Measurements from ENCODE around the gene REPS1. TPM values are rescaled to one million over a fixed set of nuclear protein-coding genes. Genes with fewer than 3 reads are reported as not detected.
"Not testable (repeated sequence)": the region's sequence is repeated elsewhere in the genome, so short reads cannot be mapped to it uniquely, and the experiment has no call there.

The REPS1 gene
- total RNA-seq, 1 donor from 2014 or later, result 32.2 TPM

DNA sequence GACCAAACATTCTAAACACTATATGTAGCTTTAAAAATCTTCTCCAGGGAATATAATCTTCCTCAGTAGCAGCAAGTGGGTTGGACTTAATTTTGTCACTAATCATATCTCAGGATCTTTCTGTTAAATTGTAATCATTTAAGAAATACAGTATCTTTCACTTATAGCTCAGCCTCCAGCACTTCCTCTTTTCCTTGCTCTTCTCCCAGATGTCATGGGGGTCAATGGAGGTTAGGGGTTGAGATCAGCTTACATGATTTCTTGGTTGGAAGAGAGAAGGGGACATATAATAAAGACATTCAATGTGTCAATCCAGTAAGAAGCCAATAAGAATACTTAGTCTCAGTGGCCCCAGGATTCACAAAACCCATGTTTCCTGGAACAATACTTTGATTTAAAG, 15.7 kb upstream of the REPS1 start:
- no peak for DNase-seq (ENCODE audit: extremely low spot score, unreplicated experiment)
- TF ChIP-seq, protein P1, sequence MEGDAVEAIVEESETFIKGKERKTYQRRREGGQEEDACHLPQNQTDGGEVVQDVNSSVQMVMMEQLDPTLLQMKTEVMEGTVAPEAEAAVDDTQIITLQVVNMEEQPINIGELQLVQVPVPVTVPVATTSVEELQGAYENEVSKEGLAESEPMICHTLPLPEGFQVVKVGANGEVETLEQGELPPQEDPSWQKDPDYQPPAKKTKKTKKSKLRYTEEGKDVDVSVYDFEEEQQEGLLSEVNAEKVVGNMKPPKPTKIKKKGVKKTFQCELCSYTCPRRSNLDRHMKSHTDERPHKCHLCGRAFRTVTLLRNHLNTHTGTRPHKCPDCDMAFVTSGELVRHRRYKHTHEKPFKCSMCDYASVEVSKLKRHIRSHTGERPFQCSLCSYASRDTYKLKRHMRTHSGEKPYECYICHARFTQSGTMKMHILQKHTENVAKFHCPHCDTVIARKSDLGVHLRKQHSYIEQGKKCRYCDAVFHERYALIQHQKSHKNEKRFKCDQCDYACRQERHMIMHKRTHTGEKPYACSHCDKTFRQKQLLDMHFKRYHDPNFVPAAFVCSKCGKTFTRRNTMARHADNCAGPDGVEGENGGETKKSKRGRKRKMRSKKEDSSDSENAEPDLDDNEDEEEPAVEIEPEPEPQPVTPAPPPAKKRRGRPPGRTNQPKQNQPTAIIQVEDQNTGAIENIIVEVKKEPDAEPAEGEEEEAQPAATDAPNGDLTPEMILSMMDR (IDR thresholded peaks at IDR 0.05), result no peak
- Mint-ChIP-seq H3K4me1 (ENCODE audit: unreplicated experiment) (peaks cover 5% of the 10 kb centered on the region), H3K9me3 (ENCODE audit: unreplicated experiment) (no peaks in the 10 kb centered on the region), H3K27ac (ENCODE audit: unreplicated experiment) (no peak overlapping the region), H3K4me3 (ENCODE audit: unreplicated experiment) (no peak overlapping the region), H3K36me3 (ENCODE audit: unreplicated experiment) (no peaks in the 10 kb centered on the region), H3K27me3 (ENCODE audit: unreplicated experiment) (peaks cover 6% of the 10 kb centered on the region)

DNA sequence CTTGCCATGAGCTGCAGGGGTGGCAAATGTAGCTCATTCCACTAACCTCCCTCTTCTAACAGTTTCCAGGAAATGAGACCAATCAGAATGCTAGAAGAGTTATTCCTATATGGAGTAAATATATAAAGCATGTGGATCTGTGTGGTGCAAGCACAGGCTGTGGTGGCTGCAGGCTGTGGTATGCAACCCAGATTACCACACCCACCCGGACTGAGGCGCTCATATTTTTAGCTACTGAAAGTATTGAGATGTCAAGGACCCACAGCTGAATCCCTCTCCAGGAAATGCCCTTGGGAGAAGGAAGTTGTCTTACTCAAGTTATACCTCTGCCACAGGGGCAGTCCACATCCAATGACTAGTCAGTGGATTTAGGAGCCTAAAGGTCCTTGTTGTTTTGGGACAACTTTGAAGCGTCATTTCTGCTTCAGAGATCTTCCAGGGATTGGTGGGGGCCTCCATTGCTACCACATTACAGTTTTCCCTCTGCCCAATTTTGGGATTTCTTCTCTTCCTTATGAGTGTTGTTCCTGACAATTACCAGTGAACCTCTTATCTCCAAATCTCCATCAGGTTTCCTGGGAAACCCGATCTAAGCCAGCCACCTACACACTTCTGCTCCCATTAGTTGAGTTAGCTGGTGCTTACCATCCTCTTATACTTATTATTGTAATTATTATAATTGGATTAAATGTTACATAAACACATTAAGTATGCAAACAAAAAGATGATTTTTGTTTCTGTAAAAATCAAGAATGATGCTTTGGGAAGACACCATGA, 12.1 kb upstream of the REPS1 start:
- TF ChIP-seq, protein P1 (IDR thresholded peaks at IDR 0.05), result no peak
- no peaks in the 10 kb centered on the region for H3K36me3 Mint-ChIP-seq (ENCODE audit: unreplicated experiment)
- H3K4me3 Mint-ChIP-seq (ENCODE audit: unreplicated experiment), result no peak overlapping the region
- H3K27ac Mint-ChIP-seq (ENCODE audit: unreplicated experiment), result no peak overlapping the region
- no peaks in the 10 kb centered on the region for H3K9me3 Mint-ChIP-seq (ENCODE audit: unreplicated experiment)
- H3K4me1 Mint-ChIP-seq (ENCODE audit: unreplicated experiment), result peaks cover 17% of the 10 kb centered on the region
- peaks cover 4% of the 10 kb centered on the region for H3K27me3 Mint-ChIP-seq (ENCODE audit: unreplicated experiment)
- DNase-seq (ENCODE audit: extremely low spot score, unreplicated experiment), result no peak

DNA sequence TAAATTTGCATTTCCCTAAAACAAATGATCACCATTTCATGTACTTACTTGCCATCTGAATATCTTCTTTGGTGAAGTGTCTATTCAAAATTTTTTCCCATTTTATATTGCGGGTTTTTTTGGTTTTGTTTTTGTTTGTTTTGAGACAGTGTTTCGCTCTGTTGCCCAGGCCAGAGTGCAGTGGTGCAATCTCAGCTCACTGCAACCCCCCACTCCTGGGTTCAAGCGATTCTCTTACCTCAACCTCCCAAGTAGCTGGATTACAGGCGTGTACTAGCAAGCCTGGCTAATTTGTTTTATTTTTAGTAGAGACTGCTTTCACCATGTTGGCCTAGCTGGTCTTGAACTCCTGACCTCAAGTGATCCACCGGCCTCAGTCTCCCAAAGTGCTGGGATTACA, 9.1 kb upstream of the REPS1 start:
- Mint-ChIP-seq H3K4me3 (ENCODE audit: unreplicated experiment) (no peak overlapping the region), H3K36me3 (ENCODE audit: unreplicated experiment) (no peaks in the 10 kb centered on the region), H3K9me3 (ENCODE audit: unreplicated experiment) (no peaks in the 10 kb centered on the region), H3K4me1 (ENCODE audit: unreplicated experiment) (peaks cover 17% of the 10 kb centered on the region), H3K27ac (ENCODE audit: unreplicated experiment) (no peak overlapping the region), H3K27me3 (ENCODE audit: unreplicated experiment) (no peaks in the 10 kb centered on the region)
- TF ChIP-seq, protein P1 (IDR thresholded peaks at IDR 0.05), result no peak
- no peak for DNase-seq (ENCODE audit: extremely low spot score, unreplicated experiment)

DNA sequence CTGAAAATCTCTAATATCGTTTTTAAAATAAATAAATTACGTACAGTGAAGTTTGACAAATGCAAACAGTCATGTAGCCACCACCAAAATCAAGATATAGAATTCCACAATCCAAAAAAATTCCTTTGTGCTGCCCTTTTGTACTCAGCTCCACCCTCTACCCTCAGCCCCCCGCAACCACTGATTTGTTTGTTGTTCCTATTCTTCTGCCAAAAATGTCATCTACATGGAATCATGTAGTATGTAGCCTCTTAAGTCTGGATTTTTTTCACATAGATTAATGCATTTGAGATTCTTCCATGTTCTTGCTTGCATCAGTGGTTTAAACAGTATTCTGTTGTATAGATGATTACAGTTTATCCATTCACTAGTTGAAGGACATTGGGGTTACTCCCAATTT, 8.5 kb upstream of the REPS1 start:
- no peaks in the 10 kb centered on the region for H3K9me3 Mint-ChIP-seq (ENCODE audit: unreplicated experiment)
- H3K36me3 Mint-ChIP-seq (ENCODE audit: unreplicated experiment), result no peaks in the 10 kb centered on the region
- H3K27ac Mint-ChIP-seq (ENCODE audit: unreplicated experiment), result no peak overlapping the region
- no peak overlapping the region for H3K4me3 Mint-ChIP-seq (ENCODE audit: unreplicated experiment)
- H3K4me1 Mint-ChIP-seq (ENCODE audit: unreplicated experiment), result peaks cover 17% of the 10 kb centered on the region
- H3K27me3 Mint-ChIP-seq (ENCODE audit: unreplicated experiment), result no peaks in the 10 kb centered on the region
- DNase-seq (ENCODE audit: extremely low spot score, unreplicated experiment), result no peak
- TF ChIP-seq, protein P1 (IDR thresholded peaks at IDR 0.05), result no peak

DNA sequence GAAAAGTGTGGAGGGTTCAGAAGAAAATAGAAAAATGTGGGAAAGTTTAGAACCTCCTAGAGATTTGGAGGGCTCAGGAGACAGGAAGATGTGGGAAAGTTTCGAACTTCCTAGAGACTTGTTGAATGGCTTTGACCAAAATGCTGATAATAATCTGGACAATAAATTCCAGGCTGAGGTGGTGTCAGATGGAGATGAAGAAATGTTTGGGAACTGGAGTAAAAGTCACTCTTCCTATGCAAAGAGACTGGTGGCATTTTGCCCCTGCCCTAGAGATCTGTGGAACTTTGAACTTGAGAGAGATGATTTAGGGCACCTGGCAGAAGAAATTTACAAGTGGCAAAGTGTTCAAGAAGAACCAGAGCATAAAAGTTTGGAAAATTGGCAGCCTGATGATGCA, 5.4 kb upstream of the REPS1 start:
- H3K4me1 Mint-ChIP-seq (ENCODE audit: unreplicated experiment), result peaks cover 17% of the 10 kb centered on the region
- H3K9me3 Mint-ChIP-seq (ENCODE audit: unreplicated experiment); H3K27ac Mint-ChIP-seq (ENCODE audit: unreplicated experiment); DNase-seq (ENCODE audit: extremely low spot score, unreplicated experiment); H3K4me3 Mint-ChIP-seq (ENCODE audit: unreplicated experiment); H3K27me3 Mint-ChIP-seq (ENCODE audit: unreplicated experiment); H3K36me3 Mint-ChIP-seq (ENCODE audit: unreplicated experiment): not testable (repeated sequence)

DNA sequence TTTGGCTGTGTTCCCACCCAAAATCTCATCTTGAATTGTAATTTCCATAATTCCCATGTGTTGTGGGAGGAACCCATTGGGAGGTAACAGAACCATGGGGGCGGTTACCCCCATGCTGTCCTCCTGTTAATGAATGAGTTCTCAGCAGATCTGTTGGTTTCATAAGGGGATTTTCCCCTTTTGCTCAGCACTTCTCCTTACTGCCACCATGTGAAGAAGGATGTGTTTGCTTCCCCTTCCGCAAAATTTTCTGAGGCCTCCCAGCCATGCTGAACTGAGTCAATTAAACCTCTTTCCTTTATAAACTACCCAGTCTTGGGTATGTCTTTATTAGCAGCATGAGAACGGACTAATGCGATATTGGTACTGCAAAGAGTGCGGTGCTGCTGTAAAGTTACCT, 4.9 kb upstream of the REPS1 start:
- H3K36me3 Mint-ChIP-seq (ENCODE audit: unreplicated experiment); H3K27ac Mint-ChIP-seq (ENCODE audit: unreplicated experiment); H3K9me3 Mint-ChIP-seq (ENCODE audit: unreplicated experiment); DNase-seq (ENCODE audit: extremely low spot score, unreplicated experiment); H3K4me3 Mint-ChIP-seq (ENCODE audit: unreplicated experiment); H3K27me3 Mint-ChIP-seq (ENCODE audit: unreplicated experiment): not testable (repeated sequence)
- peaks cover 18% of the 10 kb centered on the region for H3K4me1 Mint-ChIP-seq (ENCODE audit: unreplicated experiment)

All from osteocyte (in vitro differentiated cells).